T-helper 1 cell treated with Interleukin-12 subunit alpha and Interleukin-12 subunit beta and Interleukin-4 antibody, amounts not matched to agents 30 μg/mL and 1 μg/mL, for 36 hours (primary cell): Measurements from ENCODE around the gene SIPA1.
A peak's percentile ranks its signal among the peaks of the same experiment; 100 is the strongest.
"Not testable (repeated sequence)": the region's sequence is repeated elsewhere in the genome, so short reads cannot be mapped to it uniquely, and the experiment has no call there.

ENCODE experiments used
- H3K27ac Mint-ChIP-seq: one replicate; pipeline ENCODE4 v1.8.0; 2021; ENCODE audit warnings: mild to moderate bottlenecking, mixed read lengths
- H3K27me3 Mint-ChIP-seq: one replicate; pipeline ENCODE4 v1.8.0; 2021; ENCODE audit warnings: low read depth, mixed read lengths
- H3K36me3 Mint-ChIP-seq: one replicate; pipeline ENCODE4 v1.8.0; 2021; ENCODE audit warnings: low read depth, mixed read lengths
- H3K4me1 Mint-ChIP-seq: one replicate; pipeline ENCODE4 v1.8.0; 2021; ENCODE audit warnings: low read depth, mixed read lengths
- H3K4me3 Mint-ChIP-seq: one replicate; pipeline ENCODE4 v1.8.0; 2021; ENCODE audit warnings: mild to moderate bottlenecking, moderate library complexity, mixed read lengths
- H3K9me3 Mint-ChIP-seq: one replicate; pipeline ENCODE4 v1.8.0; 2021; ENCODE audit warnings: mixed read lengths

SIPA1 gene

GRCh38 chr11:65625628-65626342 is 12.1 kb upstream of the SIPA1 start:
- H3K4me3 Mint-ChIP-seq: no peak overlapping the region
- H3K27ac Mint-ChIP-seq: peak overlapping the region; percentile 71
- H3K36me3 Mint-ChIP-seq: peaks cover 31% of the 10 kb centered on the region
- H3K27me3 Mint-ChIP-seq: no peaks in the 10 kb centered on the region
- H3K4me1 Mint-ChIP-seq: peaks cover 2% of the 10 kb centered on the region
- H3K9me3 Mint-ChIP-seq: no peaks in the 10 kb centered on the region

GRCh38 chr11:65627202-65627601 is 10.7 kb upstream of the SIPA1 start:
- Mint-ChIP-seq H3K9me3 (no peaks in the 10 kb centered on the region), H3K4me3 (no peak overlapping the region), H3K27me3 (no peaks in the 10 kb centered on the region), H3K27ac (no peak overlapping the region), H3K36me3 (peaks cover 28% of the 10 kb centered on the region), H3K4me1 (peaks cover 2% of the 10 kb centered on the region)

GRCh38 chr11:65629579-65629978 is 8.3 kb upstream of the SIPA1 start:
- Mint-ChIP-seq H3K4me1 (peaks cover 6% of the 10 kb centered on the region), H3K27ac (no peak overlapping the region), H3K36me3 (peaks cover 22% of the 10 kb centered on the region), H3K27me3 (no peaks in the 10 kb centered on the region), H3K4me3 (no peak overlapping the region), H3K9me3 (no peaks in the 10 kb centered on the region)

GRCh38 chr11:65630215-65630614 is 7.7 kb upstream of the SIPA1 start:
- no peak overlapping the region for H3K27ac Mint-ChIP-seq
- no peaks in the 10 kb centered on the region for H3K27me3 Mint-ChIP-seq
- H3K4me1 Mint-ChIP-seq: peaks cover 6% of the 10 kb centered on the region
- H3K4me3 Mint-ChIP-seq: no peak overlapping the region
- H3K9me3 Mint-ChIP-seq: no peaks in the 10 kb centered on the region
- H3K36me3 Mint-ChIP-seq: peaks cover 26% of the 10 kb centered on the region

- H3K9me3 Mint-ChIP-seq: no peaks in the 10 kb centered on the region
- H3K27ac Mint-ChIP-seq: peak overlapping the region; percentile 64
- H3K27me3 Mint-ChIP-seq: no peaks in the 10 kb centered on the region
- H3K4me1 Mint-ChIP-seq: peaks cover 11% of the 10 kb centered on the region
- peaks cover 24% of the 10 kb centered on the region for H3K36me3 Mint-ChIP-seq
- no peak overlapping the region for H3K4me3 Mint-ChIP-seq
Measured at GRCh38 chr11:65633390-65634108, 4.4 kb upstream of the SIPA1 start.

GRCh38 chr11:65634109-65634436 is 3.8 kb upstream of the SIPA1 start:
- Mint-ChIP-seq H3K27ac (peak overlapping the region; percentile 26), H3K4me1 (peaks cover 16% of the 10 kb centered on the region), H3K9me3 (no peaks in the 10 kb centered on the region), H3K27me3 (no peaks in the 10 kb centered on the region), H3K4me3 (no peak overlapping the region), H3K36me3 (peaks cover 28% of the 10 kb centered on the region)

- Mint-ChIP-seq H3K27me3 (no peaks in the 10 kb centered on the region), H3K27ac (peak overlapping the region; percentile 31), H3K36me3 (peaks cover 25% of the 10 kb centered on the region), H3K4me1 (peaks cover 16% of the 10 kb centered on the region), H3K4me3 (no peak overlapping the region), H3K9me3 (no peaks in the 10 kb centered on the region)
Measured at GRCh38 chr11:65634440-65634839, 3.5 kb upstream of the SIPA1 start.

- H3K27me3 Mint-ChIP-seq: no peaks in the 10 kb centered on the region
- H3K27ac Mint-ChIP-seq: peak overlapping the region; percentile 31
- peaks cover 26% of the 10 kb centered on the region for H3K36me3 Mint-ChIP-seq
- no peak overlapping the region for H3K4me3 Mint-ChIP-seq
- no peaks in the 10 kb centered on the region for H3K9me3 Mint-ChIP-seq
- H3K4me1 Mint-ChIP-seq: peaks cover 23% of the 10 kb centered on the region
Measured at GRCh38 chr11:65634905-65635731, 2.8 kb upstream of the SIPA1 start.

GRCh38 chr11:65636108-65637031 is 1.5 kb upstream of the SIPA1 start:
- H3K4me3 Mint-ChIP-seq: no peak overlapping the region
- H3K36me3 Mint-ChIP-seq: peaks cover 27% of the 10 kb centered on the region
- H3K27me3 Mint-ChIP-seq: no peaks in the 10 kb centered on the region
- peak overlapping the region; percentile 76 for H3K27ac Mint-ChIP-seq
- peaks cover 26% of the 10 kb centered on the region for H3K4me1 Mint-ChIP-seq
- no peaks in the 10 kb centered on the region for H3K9me3 Mint-ChIP-seq

GRCh38 chr11:65637032-65637557 is 806 bp upstream of the SIPA1 start:
- H3K9me3 Mint-ChIP-seq: no peaks in the 10 kb centered on the region
- peak overlapping the region; percentile 76 for H3K27ac Mint-ChIP-seq
- peak overlapping the region; percentile 86 for H3K4me3 Mint-ChIP-seq
- peaks cover 30% of the 10 kb centered on the region for H3K4me1 Mint-ChIP-seq
- H3K27me3 Mint-ChIP-seq: no peaks in the 10 kb centered on the region
- H3K36me3 Mint-ChIP-seq: peaks cover 35% of the 10 kb centered on the region

- Mint-ChIP-seq H3K4me3 (peak overlapping the region; percentile 86), H3K36me3 (peaks cover 44% of the 10 kb centered on the region), H3K27ac (peak overlapping the region; percentile 92), H3K4me1 (peaks cover 35% of the 10 kb centered on the region)
- not testable (repeated sequence) for H3K27me3 Mint-ChIP-seq, H3K9me3 Mint-ChIP-seq
Measured at GRCh38 chr11:65639228-65639597, 1.3 kb downstream of the SIPA1 start.

GRCh38 chr11:65639623-65640482 is 2.0 kb downstream of the SIPA1 start:
- H3K4me1 Mint-ChIP-seq: peaks cover 39% of the 10 kb centered on the region
- peaks cover 43% of the 10 kb centered on the region for H3K36me3 Mint-ChIP-seq
- H3K27me3 Mint-ChIP-seq: no peaks in the 10 kb centered on the region
- peak overlapping the region; percentile 86 for H3K4me3 Mint-ChIP-seq
- H3K9me3 Mint-ChIP-seq: no peaks in the 10 kb centered on the region
- peak overlapping the region; percentile 92 for H3K27ac Mint-ChIP-seq
